HL-60 (cell line): Measurements from ENCODE around the gene RAE1.

Experiments
- CTCF ChIP-seq: IDR thresholded peaks from one replicate; pipeline ENCODE4 v1.5.1; 2011; ENCODE audit warnings: low read length, control low read depth, inconsistent platforms; ENCODE audit not compliant: insufficient read depth
- POLR2AphosphoS5 ChIP-seq: IDR thresholded peaks from 2 replicates; pipeline ENCODE4 v1.6.1; 2012; ENCODE audit warnings: low read depth

DNA sequence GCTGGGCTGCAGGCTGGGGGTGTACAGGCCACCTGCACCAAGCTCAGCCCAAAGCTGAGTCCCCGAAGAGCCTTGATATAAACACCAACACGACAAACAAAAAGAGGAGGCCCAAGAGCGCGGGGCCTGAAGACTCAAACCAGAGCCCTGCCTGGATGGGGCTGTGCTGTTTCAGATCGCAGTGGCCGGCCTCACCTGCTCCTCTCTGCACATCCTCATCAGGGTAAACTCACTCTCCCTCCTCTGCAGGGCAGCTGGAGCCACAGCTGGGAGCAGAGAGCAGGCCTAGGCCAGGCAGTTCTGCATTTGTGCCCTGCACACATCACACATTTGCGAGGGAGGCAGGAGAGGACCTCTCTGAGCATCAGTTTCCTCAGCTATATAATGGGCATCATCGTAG, 36.4 kb downstream of the RAE1 start:
- no peak for TF ChIP-seq CTCF
- no peak for TF ChIP-seq POLR2AphosphoS5
